NT2/D1 (cell line): ENCODE results near the gene RAB3IL1.

Experiments
- SUZ12 ChIP-seq: IDR thresholded peaks from 2 replicates; pipeline ENCODE4 v1.6.1; 2011; ENCODE audit not compliant: insufficient read length, insufficient read depth; ENCODE audit errors: extremely low read depth
- YY1 ChIP-seq: IDR thresholded peaks from 2 replicates; pipeline ENCODE4 v1.6.1; 2011; ENCODE audit not compliant: insufficient read length, insufficient read depth
- ZNF274 ChIP-seq: IDR thresholded peaks from 2 replicates; pipeline ENCODE4 v1.6.1; 2011; ENCODE audit warnings: mild to moderate bottlenecking, low read depth, low read length

DNA sequence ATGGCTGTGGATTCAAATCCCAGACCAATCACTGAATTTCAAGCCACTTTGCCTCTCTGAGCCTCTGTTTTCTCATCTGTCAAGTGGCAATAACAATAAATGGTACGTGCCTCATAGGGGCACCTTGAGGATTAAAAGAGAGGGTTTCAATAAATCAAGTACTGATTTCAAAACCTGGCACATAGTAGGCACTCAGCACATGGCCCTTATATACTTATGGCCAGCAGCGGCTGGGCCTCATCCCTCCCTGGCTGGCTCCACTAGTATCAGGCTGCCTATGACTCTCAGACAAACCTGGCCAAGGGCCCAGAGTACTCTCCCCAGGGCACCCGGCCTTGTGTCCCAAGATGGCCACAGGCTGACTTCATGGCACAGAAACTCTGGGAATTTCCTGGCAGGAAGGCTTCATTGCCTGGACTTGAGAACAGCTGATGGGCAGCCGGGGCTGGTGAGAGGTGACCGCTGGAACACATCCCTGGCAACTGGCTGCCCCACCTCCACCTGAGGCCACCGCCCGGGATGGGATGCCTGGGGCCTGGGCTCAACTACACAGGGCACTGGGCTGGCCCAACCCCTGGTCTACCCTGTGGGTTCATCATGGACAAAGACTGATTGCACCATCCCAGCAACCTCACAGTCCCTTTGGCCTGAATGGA, 29.4 kb downstream of the RAB3IL1 start:
- TF ChIP-seq ZNF274 (no peak), YY1 (no peak), SUZ12 (no peak)
